Lung (tissue), 12 donors: ENCODE measurements around the gene NFATC2. TPM values are rescaled to one million over a fixed set of nuclear protein-coding genes. Genes with fewer than 3 reads are reported as not detected.

Source experiments
- ATAC-seq: fragments of 200-7000 bp; cut with Tn5 transposase; one replicate; pipeline ENCODE4 v1.9.1; 2020; ENCODE audit warnings: moderate number of reproducible peaks; ENCODE audit not compliant: insufficient read depth, low FRiP score
- DNase-seq, 3 donors: peaks; one replicate each; pipeline ENCODE4 v3.0.0-alpha.2; 2013 to 2017
- H3K27ac ChIP-seq, 2 donors: one replicate each; pipeline ENCODE4 v1.5.1; 2013; ENCODE audit warnings: mild to moderate bottlenecking in 2 of 2, moderate library complexity in 2 of 2, control low read depth in 1 of 2, inconsistent platforms in 1 of 2, low read depth in 1 of 2, low read length in 1 of 2
- H3K27me3 ChIP-seq, 3 donors: one replicate each; pipeline ENCODE4 v1.5.1; 2013; ENCODE audit warnings: low read length in 2 of 3; ENCODE audit not compliant: control insufficient read depth in 3 of 3, insufficient read depth in 3 of 3
- H3K36me3 ChIP-seq, 4 donors: one replicate each; pipeline ENCODE4 v1.5.1; 2013; ENCODE audit warnings: low read length in 4 of 4, mild to moderate bottlenecking in 1 of 4, moderate library complexity in 1 of 4; ENCODE audit not compliant: control insufficient read depth in 4 of 4, insufficient read depth in 4 of 4
- H3K4me1 ChIP-seq, 5 donors: one replicate each; pipeline ENCODE4 v1.5.1; 2013; ENCODE audit warnings: low read length in 5 of 5, mild to moderate bottlenecking in 2 of 5, moderate library complexity in 1 of 5; ENCODE audit not compliant: control insufficient read depth in 5 of 5, insufficient read depth in 5 of 5
- H3K4me3 ChIP-seq: one replicate; pipeline ENCODE4 v1.5.1; 2013; ENCODE audit warnings: mild to moderate bottlenecking, control low read depth, moderate library complexity
- H3K9ac ChIP-seq, 2 donors: one replicate each; pipeline ENCODE4 v1.5.1; 2013; ENCODE audit warnings: low read length in 2 of 2, control low read depth in 1 of 2; ENCODE audit not compliant: insufficient read depth in 1 of 2
- H3K9me3 ChIP-seq, 4 donors: one replicate each; pipeline ENCODE4 v1.5.1; 2013; ENCODE audit warnings: low read length in 3 of 4, mild to moderate bottlenecking in 1 of 4, moderate library complexity in 1 of 4; ENCODE audit not compliant: control insufficient read depth in 4 of 4, insufficient read depth in 3 of 4
- CTCF ChIP-seq: IDR thresholded peaks from 2 replicates; pipeline ENCODE4 v1.5.1; 2012; ENCODE audit warnings: mild to moderate bottlenecking; ENCODE audit errors: control extremely low read depth, extremely low read depth
- WGBS, 2 donors: extraction: QIAGEN DNeasy Blood & Tissue Kit; methylation state at CpG; one replicate each; pipeline ENCODE4 v1.1.7; 2013; 5-methylcytosine and 5-hydroxymethylcytosine counted together
- polyA plus RNA-seq, 2 donors: library from polyadenylated mRNA; stranded (reverse); fragments of 200-250 nt; gene quantifications; one replicate each; pipeline ENCODE4 v1.2.1, GENCODE V29; 2013
- total RNA-seq, 2 donors: library from RNA; depleted of rRNA in 1 of 2; stranded (reverse); fragments of >200 nt in 1 of 2; gene quantifications; one replicate each; pipeline ENCODE4 v1.2.1, GENCODE V29; 2014 to 2021
- donor health status: control.
- donor health status: control.
- donor health status: Bipolar disorder and iron deficiency.
- donor health status: healthy.
- donor health status: DM: yes; HTN: yes; CAD: no.

NFATC2 gene
- total and polyA plus RNA-seq, 4 donors, result 1.3 to 8.7 (median 4.7) TPM

- no peak for TF ChIP-seq CTCF
- H3K36me3 ChIP-seq, result no peaks in the 10 kb centered on the region
- no peak for DNase-seq
- H3K4me3 ChIP-seq, result no peak overlapping the region
- no peak for ATAC-seq
- 66 to 69% methylated on average over 6 of the region's 6 CpGs for WGBS, 2 donors
- no peak overlapping the region for H3K27ac ChIP-seq
- no peaks in the 10 kb centered on the region for H3K27me3 ChIP-seq
- H3K9ac ChIP-seq, result no peak overlapping the region
- no peaks in the 10 kb centered on the region for H3K9me3 ChIP-seq
- H3K4me1 ChIP-seq, result peaks cover 2 to 22% (median 10%) of the 10 kb centered on the region in 5 donors
Measured at GRCh38 chr20:51416532-51417249, 125.8 kb downstream of the NFATC2 start.

GRCh38 chr20:51413857-51414256 is 128.7 kb downstream of the NFATC2 start:
- Histone ChIP-seq H3K9ac (no peak overlapping the region), H3K27ac (no peak overlapping the region), H3K4me1 (peaks cover 0 to 20% (median 9%) of the 10 kb centered on the region in 5 donors), H3K4me3 (no peak overlapping the region), H3K9me3 (peaks cover 0 to 3% (median 0%) of the 10 kb centered on the region in 4 donors), H3K27me3 (no peaks in the 10 kb centered on the region), H3K36me3 (peaks cover 0 to 6% (median 0%) of the 10 kb centered on the region in 4 donors)
- WGBS, 2 donors, result 88% methylated on average over 5 of the region's 5 CpGs
- no peak for TF ChIP-seq CTCF
- DNase-seq (no peak), ATAC-seq (no peak)

- no peak for TF ChIP-seq CTCF
- ATAC-seq (no peak), DNase-seq (peak; percentile 61 to 78 (median 65))
- H3K9me3 ChIP-seq, result peaks cover 0 to 3% (median 0%) of the 10 kb centered on the region in 4 donors
- H3K27ac ChIP-seq, result no peak overlapping the region
- peaks cover 0 to 6% (median 0%) of the 10 kb centered on the region in 4 donors for H3K36me3 ChIP-seq
- H3K4me3 ChIP-seq, result no peak overlapping the region
- no peaks in the 10 kb centered on the region for H3K27me3 ChIP-seq
- H3K4me1 ChIP-seq, result peaks cover 0 to 20% (median 9%) of the 10 kb centered on the region in 5 donors
- H3K9ac ChIP-seq, result no peak overlapping the region
- WGBS, 2 donors, result 55 to 67% methylated on average over 14 to 15 of the region's 15 CpGs
Measured at GRCh38 chr20:51412951-51413481, 129.5 kb downstream of the NFATC2 start.
